ENCODE results near the gene CCDC170.

The CCDC170 gene

DNA sequence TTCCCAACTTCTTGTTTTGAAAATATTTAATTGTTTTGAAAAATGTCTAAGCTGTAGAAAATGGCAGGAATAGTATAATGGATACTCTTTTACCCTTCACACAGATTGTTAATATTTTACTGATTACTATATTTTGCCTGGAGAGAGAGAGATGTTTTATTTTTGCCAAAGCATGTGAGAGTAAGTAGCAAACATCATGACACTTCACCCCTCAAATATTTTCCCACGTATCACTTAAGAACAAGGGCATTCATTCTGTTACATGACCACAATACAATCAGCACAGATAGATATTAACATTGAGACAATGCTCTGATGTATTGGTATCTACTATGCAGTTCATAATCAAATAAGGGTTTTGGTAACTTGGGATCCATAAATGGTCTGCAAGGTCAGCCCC, 116.5 kb downstream of the CCDC170 start:
- FAIRE-seq (no peak), DNase-seq (ENCODE audit: insufficient read length, low spot score) (no peak)

GRCh38 chr6:151614630-151615029, 120.8 kb downstream of the CCDC170 start:
- FAIRE-seq (no peak), DNase-seq (ENCODE audit: insufficient read length, low spot score) (no peak)

- FAIRE-seq, result no peak
- DNase-seq (ENCODE audit: insufficient read length, low spot score), result no peak
These were observed 122.3 kb downstream of the CCDC170 start for GRCh38 chr6:151616091-151616513.

DNA sequence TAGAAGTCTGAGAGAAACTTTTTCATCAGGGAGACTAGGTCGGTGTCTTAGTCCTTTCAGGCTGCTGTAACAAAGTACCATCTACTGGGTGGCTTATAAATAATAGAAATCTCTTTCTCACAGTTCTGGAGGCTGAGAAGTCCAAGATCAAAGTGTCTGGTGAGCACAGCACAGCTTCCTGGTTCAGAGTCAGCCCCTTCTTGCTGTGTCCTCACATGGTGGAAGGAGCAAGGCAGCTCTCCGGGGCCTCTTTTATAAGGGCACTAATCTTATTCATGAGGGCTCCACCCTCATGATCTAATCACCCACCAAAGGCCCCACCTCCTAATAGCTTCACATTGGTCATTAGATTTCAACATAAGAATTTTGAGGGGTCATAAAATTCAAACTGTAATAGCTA, 122.8 kb downstream of the CCDC170 start:
- DNase-seq (ENCODE audit: insufficient read length, low spot score) (no peak), FAIRE-seq (no peak)

DNA sequence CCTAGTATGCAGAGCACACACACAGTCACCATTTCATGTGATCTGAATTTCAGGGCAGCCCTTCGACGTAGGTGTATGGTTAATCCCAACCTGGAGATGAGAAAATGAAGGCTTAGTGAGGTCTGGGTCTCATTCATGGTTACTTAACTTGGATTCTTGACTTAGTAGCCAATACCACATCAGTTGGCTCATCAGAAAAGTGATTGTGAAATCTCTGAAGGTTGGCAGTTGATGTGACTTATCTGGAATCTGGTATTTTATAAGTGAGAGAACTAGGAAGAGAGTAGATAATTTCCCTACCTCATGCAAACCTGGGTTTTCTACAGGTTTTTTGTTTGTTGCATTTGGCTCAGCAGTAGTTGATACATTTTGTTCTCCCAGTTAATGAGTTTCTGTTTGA, 123.7 kb downstream of the CCDC170 start:
- FAIRE-seq (no peak), DNase-seq (ENCODE audit: insufficient read length, low spot score) (no peak)

DNA sequence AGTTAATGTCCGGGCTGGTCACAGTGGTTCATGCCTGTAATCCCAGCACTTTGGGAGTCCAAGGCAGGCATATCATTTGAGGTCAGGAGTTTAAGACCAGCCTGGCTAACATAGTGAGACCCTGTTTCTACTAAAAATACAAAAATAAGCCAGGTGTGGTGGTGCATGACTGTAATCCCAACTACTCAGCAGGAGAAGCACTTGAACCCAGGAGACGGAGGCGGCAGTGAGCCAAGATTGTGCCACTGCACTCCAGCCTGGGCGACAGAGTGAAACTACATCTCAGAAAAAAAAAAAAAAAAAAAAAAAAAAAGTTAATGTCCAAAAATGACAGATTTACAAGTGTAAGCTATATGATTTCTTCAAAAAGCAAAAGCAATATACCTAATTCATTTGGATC, 124.9 kb downstream of the CCDC170 start:
- DNase-seq (ENCODE audit: insufficient read length, low spot score) (no peak), FAIRE-seq (no peak)

DNA sequence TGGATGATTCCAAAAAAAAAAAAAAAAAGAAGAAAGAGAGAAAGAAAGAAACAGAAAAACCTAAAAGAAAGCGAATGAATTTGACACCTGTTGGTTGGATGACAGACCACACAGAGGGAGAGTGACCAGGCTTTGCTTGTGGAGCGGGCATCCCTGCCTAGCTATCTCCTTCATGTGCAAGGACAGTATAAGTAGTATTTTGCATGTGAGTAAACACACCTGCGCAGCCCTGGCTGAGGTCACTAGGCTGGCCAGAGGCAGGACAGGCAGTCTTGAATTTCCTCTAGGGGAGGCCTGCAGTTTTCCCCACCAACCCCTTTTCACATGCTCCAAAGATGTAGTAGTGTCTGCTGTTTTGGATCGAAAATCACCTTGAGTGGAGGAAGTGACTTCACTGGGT, 126.4 kb downstream of the CCDC170 start:
- DNase-seq (ENCODE audit: insufficient read length, low spot score) (no peak), FAIRE-seq (no peak)

DNA sequence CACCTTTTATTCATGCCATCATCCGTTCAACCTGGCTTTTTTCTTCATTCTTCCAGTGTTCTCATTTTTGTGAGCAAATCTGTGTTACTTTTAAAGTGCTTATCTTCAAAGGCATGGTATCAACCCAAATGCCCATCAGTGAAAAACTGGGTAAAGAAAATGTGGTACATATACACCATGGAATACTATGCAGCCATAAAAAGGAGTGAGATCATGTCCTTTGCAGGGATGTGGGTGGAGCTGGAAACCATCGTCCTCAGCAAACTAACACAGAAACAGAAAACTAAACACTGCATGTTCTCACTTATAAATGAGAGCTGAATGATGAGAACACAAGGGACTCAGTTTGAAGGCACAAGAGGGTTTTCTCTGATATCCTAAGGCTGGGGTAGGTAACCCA, 130.3 kb downstream of the CCDC170 start:
- FAIRE-seq, result no peak
- no peak for DNase-seq (ENCODE audit: insufficient read length, low spot score)

DNA sequence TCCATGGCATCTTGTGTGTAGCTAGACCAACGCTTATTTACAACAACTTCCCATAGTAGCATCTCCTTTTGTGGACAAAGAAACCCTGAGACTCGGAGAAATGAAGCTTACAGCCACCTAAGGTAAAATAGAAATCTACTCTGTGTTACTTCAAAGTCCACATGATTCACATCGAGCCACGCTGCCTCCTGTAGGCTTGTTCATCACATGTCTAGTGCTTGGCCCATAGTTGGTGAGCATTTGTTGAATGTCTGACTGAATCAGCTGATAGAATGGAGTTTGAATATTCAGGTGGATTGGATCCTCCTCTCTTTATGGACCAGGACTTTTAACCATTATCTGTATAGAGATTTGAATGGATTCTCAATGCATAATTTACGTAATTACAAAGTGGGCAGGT, 130.7 kb downstream of the CCDC170 start:
- DNase-seq (ENCODE audit: insufficient read length, low spot score) (no peak), FAIRE-seq (no peak)

DNA sequence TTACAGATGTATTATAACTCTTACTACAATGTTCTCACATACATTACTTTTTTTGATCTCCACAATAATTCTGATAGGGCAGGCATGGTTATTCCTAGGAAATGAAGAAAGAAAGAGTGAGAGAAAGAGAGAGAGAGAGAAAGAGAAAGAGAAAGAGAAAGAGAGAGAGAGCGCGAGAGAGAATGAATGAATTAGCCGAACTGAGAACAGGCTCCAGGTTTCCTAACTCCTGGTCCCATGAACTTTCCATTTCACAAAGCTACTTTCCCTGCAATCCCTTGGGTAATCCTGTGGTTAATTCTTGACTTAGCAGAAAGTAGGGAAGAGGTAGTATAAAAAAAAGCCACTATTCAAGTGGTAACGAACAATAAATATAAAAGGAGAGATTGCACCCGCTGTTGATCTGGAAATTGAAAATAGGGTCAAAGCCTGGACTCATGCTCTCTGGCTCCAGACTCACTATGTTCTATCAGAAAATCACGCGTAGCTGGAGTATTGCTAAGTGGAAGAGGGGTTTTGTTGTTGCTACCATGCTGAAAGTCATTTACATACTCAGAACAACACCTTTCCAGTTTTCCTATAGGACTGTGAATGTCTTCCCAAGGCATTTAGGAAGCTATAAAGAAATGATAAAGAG, 131.2 kb downstream of the CCDC170 start:
- FAIRE-seq (no peak), DNase-seq (ENCODE audit: insufficient read length, low spot score) (no peak)

- no peak for FAIRE-seq
- no peak for DNase-seq (ENCODE audit: insufficient read length, low spot score)
These were observed 134.1 kb downstream of the CCDC170 start for GRCh38 chr6:151627689-151628444.

GRCh38 chr6:151629791-151630190, 136.0 kb downstream of the CCDC170 start:
- no peak for FAIRE-seq

DNA sequence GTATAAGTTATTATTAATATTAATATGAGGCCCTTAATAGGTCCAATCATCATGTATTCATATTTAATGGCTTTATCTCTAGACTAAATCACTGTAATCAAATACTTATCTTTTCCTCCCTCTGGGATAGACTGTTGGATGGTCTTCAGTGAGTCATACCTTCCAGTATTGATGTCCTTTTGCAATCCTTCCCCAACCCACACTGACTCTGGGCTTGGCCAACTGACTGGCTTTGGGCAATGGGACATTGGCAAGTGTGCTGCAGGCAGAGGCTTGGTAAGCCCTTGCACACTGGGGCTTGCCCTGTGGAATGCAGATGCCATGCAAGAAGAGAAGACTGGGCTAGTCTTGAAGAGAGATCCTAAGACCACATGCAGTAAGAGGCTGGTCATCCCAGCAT, 136.6 kb downstream of the CCDC170 start:
- FAIRE-seq, result no peak
- no peak for DNase-seq (ENCODE audit: insufficient read length, low spot score)

More at GRCh38 chr6:151629791-151630190, 136.0 kb downstream of the CCDC170 start:
- DNase-seq (ENCODE audit: insufficient read length, low spot score), result no peak

GRCh38 chr6:151630991-151631655, 137.3 kb downstream of the CCDC170 start:
- FAIRE-seq, result no peak
- no peak for DNase-seq (ENCODE audit: insufficient read length, low spot score)

GRCh38 chr6:151632415-151632987, 138.7 kb downstream of the CCDC170 start:
- DNase-seq (ENCODE audit: insufficient read length, low spot score), result no peak
- FAIRE-seq, result no peak

- FAIRE-seq (no peak), DNase-seq (ENCODE audit: insufficient read length, low spot score) (no peak)
These were observed 139.9 kb downstream of the CCDC170 start for GRCh38 chr6:151633526-151634335.

DNA sequence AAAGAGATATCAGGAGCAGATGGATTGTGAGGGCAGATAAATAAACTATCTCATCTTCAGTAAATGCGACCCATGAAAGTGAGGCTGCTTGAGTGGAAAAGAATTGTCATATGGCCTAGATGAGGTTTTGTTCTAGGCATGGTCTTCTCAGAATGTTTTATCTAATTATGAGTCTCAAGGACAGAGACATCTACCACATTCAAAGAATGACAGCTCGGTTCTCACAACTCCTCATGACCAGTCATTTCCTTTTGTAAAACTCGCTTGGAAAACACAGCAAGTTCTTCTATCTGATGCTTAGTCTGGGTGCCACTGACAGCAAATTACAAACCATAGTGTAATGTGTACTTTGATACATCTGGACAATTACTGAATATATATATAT, 140.5 kb downstream of the CCDC170 start:
- DNase-seq (ENCODE audit: insufficient read length, low spot score) (no peak), FAIRE-seq (no peak)

- FAIRE-seq (no peak), DNase-seq (ENCODE audit: insufficient read length, low spot score) (no peak)
These were observed 141.9 kb downstream of the CCDC170 start for GRCh38 chr6:151635741-151636140.

- DNase-seq (ENCODE audit: insufficient read length, low spot score), result no peak
- FAIRE-seq, result no peak
These were observed 144.0 kb downstream of the CCDC170 start for GRCh38 chr6:151637814-151638213.

- no peak for FAIRE-seq
- no peak for DNase-seq (ENCODE audit: insufficient read length, low spot score)
These were observed 145.9 kb downstream of the CCDC170 start for GRCh38 chr6:151639750-151640149.

- FAIRE-seq (no peak), DNase-seq (ENCODE audit: insufficient read length, low spot score) (no peak)
These were observed 147.2 kb downstream of the CCDC170 start for GRCh38 chr6:151641028-151641427.

Data from GM19239 (cell line).